Umbilical cord (tissue), 2 donors: ENCODE measurements around the gene SHISA9. TPM values are rescaled to one million over a fixed set of nuclear protein-coding genes. Genes with fewer than 3 reads are reported as not detected.

Experiments used
- DNase-seq: peaks from one replicate; pipeline ENCODE4 v3.0.0-alpha.2; 2015; ENCODE audit warnings: low spot score
- total RNA-seq: library from RNA; depleted of rRNA; stranded (reverse); fragments of >200 nt; gene quantifications from one replicate; pipeline ENCODE4 v1.2.3, GENCODE V29; 2014; ENCODE audit warnings: low replicate concordance; ENCODE audit not compliant: insufficient read depth

Gene SHISA9
- total RNA-seq, 1 donor from 2014 or later, result 2.9 TPM

DNA sequence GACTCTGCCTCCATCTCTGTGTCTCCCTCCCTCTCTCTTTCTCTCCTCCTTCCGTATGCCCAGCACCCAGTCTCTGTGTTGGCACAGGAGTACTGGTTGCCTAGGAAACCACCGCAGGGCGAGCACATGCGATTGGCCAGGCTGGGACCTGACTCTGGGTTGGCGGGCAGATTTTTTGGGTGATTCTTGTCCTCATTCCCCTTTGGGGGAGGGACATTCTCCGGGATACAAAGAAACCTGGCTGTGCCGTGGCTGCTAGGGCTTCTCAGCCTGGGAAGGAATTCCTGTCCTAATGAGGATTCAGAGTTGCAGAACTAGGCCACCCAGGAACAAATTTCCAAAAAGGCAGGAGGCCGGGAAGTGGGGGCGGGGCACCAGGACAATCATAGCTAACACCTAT is 168.9 kb downstream of the SHISA9 start:
- no peak for DNase-seq

- no peak for DNase-seq
Measured at GRCh38 chr16:13076878-13077277, 175.5 kb downstream of the SHISA9 start.

- DNase-seq, result no peak
Measured at GRCh38 chr16:13077816-13078215, 176.4 kb downstream of the SHISA9 start.

DNA sequence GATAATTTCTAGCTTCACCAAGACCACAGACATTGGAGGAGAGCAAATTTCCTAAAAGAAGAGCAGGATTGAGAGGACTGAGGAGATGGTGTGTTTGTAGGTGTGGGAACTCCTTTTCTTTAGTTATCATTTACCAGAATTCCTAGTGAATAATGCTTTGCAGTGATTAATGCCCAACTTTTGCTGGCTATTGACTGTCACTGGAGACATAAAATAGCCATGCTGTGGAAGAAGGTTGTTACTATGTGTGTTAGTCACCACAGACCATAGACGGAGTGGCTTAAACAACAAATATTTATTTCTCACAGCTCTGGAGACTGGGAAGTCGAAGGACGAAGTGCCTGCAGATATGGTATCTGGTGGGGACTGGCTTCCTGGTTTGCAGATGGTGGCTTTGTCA is 179.1 kb downstream of the SHISA9 start:
- DNase-seq, result no peak

- no peak for DNase-seq
Measured at GRCh38 chr16:13081825-13082331, 180.5 kb downstream of the SHISA9 start.

- no peak for DNase-seq
Measured at GRCh38 chr16:13083681-13084080, 182.3 kb downstream of the SHISA9 start.

DNA sequence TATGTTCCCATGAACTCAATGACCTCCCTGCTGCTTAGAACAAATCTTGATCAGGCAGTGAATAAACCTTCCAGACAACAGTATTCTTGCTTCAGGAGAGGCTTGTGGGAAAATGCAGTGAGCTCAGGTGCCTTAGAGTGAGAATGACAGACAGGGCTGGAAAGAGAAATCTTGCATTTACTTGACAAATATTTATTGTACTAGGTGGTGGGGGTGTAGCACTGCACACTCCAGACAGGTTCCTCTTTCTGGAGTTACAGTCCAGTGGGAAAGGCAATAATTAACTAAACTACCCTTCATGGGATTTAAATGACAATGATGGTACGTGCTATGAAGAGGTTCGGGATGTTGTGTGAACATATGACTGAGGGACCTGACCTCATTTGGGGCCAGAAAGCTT is 182.9 kb downstream of the SHISA9 start:
- DNase-seq, result no peak

DNA sequence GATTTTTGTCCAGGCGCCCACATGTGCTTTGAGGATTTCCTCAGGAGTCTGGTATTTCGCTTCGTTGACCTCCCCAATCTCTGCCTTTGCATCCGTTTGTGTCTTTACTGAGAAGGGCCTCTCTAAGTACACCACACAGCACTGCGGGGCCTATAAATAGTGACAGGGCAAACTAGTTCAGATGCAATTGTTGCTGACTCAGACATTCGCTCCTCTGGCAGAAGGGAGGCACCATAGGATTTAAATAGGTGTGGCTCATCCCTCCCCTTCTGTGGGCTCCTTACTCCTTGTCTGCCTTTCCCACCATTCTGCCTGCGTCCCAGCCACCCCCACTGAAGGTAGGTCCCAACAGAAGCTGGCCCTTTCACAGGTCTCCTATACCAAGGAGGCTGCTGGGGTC is 192.3 kb downstream of the SHISA9 start:
- DNase-seq, result peak; percentile 54

DNA sequence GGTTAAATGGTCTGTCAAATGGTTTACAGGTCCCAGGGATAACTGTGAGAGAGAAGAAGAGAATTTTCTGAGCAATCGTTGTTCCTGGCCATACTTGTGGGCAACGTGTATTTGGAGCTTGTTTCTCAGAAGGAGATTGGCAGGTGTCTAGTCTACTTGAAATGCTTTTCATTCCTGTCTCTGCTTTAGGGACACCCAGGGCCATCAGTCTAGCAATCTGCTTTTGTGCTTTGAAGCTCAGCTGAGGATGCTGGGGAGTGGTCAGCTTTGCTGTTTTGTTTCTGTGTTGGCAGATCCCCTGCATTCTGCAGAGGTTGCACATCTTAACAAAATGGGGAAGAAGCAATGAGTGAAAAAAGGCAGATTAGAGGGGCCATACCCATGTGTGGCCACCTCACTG is 193.7 kb downstream of the SHISA9 start:
- no peak for DNase-seq

- no peak for DNase-seq
Measured at GRCh38 chr16:13098536-13098935, 197.1 kb downstream of the SHISA9 start.

DNA sequence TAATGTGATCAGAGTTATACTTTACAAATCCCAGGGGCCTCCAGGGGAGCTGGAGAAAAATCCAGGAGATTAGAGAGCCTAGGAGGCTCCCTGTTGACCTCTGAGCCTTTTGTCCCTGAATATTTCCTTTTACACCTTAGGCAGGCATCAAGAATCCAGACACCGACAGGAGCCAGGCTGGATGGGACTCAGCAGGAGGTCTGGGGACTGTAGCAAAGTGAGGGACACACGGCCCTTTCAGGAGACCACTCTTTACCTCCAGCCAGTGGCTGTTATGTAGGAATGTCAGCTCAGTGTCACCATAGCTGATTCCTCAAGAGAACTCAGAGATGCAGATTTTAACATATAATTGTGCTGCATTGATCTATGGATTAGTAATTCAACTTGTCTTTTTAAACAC is 198.4 kb downstream of the SHISA9 start:
- no peak for DNase-seq

DNA sequence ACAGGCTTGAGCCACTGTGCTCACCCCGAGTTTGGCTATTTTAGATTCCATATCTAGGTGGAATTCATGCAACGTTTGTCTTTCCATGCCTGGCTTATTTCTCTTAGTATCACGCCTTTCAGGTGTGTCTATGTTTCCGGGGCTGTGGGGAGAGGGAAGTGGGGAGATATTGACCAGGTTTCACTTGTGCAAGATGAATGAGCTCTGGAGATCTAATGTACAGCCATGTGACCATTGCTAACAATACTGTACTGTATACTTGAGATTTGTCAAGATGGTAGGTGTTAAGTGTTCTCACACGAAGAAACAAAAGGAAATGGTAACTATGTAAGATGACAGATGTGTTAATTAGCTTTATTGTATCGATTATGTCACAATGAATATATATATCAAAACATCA is 199.6 kb downstream of the SHISA9 start:
- no peak for DNase-seq

DNA sequence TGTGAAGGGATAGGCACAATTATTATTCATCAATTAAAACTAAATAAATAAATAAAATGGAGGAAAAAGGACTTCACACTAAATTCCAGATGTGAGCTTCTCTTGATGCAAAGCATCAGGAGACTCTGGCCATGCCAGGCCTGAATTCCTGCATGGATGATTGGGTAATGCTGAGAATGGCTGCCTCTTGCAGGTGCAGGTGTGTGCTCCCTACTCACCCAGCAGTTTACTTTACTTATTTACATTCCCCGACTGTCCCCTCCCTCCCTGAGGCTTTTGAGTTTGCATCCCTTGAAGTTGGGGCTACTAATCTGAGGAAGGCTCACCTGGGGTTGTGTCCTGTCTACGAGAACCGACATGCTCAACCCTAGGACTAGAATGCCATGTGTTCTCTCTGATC is 200.4 kb downstream of the SHISA9 start:
- DNase-seq, result no peak

GRCh38 chr16:13102401-13102800 is 201.0 kb downstream of the SHISA9 start:
- DNase-seq, result no peak

DNA sequence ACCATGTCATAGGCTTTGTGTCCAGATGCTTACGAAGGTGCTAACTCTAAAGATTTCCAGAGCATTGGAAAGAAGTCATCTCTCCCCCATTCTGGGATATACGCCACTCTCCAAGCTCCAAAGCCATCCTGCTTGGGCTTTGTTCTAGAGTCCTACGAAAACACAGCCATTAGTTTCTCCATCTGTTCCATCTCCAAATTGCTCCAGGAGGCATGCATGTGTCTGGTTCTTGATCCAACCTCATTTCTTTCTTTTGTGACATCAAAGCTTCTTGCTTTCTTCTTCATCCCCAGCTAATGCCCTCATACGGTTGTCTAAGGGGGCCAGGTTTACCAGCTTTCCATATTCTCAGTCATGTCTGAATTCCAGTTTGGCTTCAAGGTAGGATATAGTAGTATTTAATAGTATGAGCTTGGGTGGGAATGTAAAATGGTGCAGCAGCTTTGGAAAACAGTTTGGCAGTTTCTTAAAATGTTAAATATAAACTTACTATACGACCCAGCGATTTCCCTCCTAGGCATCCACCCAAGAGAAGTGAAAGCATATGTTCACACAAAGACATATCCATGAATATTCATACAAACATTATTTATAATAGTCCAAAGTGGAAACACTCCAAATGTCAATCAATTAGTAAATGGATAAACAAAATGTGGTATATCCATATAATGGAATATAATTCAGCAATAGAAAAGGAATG is 202.6 kb downstream of the SHISA9 start:
- no peak for DNase-seq

- DNase-seq, result no peak
Measured at GRCh38 chr16:13104772-13105171, 203.4 kb downstream of the SHISA9 start.

- no peak for DNase-seq
Measured at GRCh38 chr16:13105427-13105826, 204.0 kb downstream of the SHISA9 start.

DNA sequence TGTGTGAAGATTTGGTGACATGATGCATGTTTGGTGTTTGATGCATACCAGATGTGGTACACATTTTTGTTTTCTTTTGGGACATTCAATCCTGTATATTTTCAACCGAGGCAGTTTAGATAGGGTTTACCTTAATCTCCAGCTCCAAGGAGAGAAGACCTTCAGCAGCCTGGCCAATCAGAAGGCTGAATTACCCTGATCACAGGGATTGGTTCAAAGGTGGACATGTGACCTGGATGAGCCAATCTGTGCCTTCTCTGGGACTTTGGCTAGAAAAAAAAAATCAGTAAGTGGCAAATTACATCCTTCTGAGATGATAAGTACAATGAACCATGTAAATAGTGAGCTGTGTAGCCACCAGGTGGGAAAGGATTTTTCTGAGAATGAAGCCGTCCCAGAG is 205.1 kb downstream of the SHISA9 start:
- DNase-seq, result no peak

- no peak for DNase-seq
Measured at GRCh38 chr16:13108126-13108525, 206.7 kb downstream of the SHISA9 start.

DNA sequence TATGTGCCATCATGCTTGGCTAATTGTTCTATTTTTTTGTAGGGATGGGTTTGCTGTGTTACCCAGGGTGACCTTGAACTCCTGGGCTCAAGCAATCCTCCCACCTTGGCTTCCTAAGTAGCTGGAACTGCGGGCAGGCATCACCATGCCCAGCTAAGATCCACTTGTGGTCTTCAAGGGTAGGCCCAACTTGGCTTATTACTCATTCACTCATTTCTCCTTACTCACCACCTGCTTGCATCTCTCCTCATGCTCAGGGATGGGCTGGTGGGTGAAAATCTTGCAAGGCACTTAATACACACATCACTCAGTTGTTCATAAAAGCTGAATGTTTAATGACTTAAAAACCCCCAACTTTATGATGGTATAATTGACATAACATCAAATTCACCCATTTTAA is 207.8 kb downstream of the SHISA9 start:
- no peak for DNase-seq

- DNase-seq, result no peak
Measured at GRCh38 chr16:13110124-13110796, 208.9 kb downstream of the SHISA9 start.

DNA sequence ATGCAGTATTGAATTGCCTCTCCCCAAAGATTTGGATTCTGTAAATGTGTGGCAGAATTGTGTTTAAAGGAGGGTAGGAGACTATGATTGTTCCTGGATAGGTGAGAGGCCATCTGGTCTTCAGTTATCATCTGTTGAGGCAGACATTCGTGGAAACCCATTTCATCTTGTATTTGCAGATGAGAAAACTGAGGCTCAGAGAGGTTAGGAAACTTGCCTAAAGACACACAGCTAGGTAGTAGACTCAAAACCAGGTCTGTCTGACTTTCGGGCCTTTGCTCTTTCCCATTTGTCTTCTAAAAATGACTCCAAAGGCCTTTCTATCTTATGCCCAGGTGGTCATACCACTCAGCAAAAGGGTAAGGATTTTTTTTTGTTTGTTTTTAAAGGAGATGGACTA is 210.3 kb downstream of the SHISA9 start:
- no peak for DNase-seq

DNA sequence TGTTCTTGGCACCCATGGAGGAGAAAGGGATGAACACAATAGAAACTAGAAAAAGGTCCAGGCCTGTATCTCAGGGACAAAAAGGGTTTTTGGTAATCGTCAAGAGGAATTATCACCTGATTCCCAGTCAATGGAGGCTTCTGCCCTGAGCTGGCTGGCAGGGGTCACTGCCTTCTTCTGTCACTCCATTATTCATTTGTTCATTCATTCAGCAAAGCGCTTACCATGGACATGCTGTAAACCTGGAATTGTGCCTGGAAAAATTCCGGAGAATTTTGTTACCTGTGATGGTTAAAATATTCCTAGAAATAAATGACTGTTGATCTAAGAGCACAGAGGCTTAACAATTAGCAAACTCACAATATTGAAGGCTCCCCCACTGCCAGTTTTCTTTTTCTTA is 212.3 kb downstream of the SHISA9 start:
- DNase-seq, result no peak
